Breast epithelium (tissue), 3 donors: ENCODE results near the gene TMEM236.

Experiments used
- POLR2A ChIP-seq: fragments of 450-650 bp; IDR thresholded peaks from one replicate; pipeline ENCODE4 v1.6.1; 2016; ENCODE audit warnings: antibody characterized with exemption, mild to moderate bottlenecking, moderate library complexity
- POLR2AphosphoS5 ChIP-seq, 3 donors: sonication (generic); formaldehyde crosslinking; IDR thresholded peaks; one replicate each; pipeline ENCODE4 v1.6.1; 2017; ENCODE audit warnings: antibody characterized with exemption in 3 of 3
- TF ChIP-seq, protein P1 (sequence below), 3 donors: fragments of 450-650 bp; IDR thresholded peaks; one replicate each; pipeline ENCODE4 v1.5.1; 2016 to 2017; ENCODE audit warnings: antibody characterized with exemption in 3 of 3, mild to moderate bottlenecking in 3 of 3, moderate library complexity in 3 of 3

DNA sequence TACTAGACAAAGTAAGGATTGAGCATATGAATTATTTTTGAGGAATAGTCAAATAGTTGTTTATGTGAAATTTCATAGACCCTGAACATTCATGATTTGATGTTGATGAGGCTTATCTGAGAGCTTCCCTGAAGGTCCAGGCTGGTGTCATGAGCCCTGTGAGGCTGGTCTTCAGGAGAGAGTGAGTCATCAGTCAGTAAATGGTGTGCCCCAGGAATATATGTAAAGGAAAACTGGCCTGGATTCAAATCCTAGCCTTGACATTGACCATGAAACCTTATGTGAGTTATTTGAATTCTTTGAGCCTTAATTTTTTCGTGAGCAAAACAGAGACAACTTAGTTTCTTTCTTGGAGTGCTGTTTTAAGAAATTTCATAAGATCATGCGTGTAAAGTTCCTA, 6.2 kb downstream of the TMEM236 start:
- no peak for TF ChIP-seq POLR2A
- TF ChIP-seq, protein P1, sequence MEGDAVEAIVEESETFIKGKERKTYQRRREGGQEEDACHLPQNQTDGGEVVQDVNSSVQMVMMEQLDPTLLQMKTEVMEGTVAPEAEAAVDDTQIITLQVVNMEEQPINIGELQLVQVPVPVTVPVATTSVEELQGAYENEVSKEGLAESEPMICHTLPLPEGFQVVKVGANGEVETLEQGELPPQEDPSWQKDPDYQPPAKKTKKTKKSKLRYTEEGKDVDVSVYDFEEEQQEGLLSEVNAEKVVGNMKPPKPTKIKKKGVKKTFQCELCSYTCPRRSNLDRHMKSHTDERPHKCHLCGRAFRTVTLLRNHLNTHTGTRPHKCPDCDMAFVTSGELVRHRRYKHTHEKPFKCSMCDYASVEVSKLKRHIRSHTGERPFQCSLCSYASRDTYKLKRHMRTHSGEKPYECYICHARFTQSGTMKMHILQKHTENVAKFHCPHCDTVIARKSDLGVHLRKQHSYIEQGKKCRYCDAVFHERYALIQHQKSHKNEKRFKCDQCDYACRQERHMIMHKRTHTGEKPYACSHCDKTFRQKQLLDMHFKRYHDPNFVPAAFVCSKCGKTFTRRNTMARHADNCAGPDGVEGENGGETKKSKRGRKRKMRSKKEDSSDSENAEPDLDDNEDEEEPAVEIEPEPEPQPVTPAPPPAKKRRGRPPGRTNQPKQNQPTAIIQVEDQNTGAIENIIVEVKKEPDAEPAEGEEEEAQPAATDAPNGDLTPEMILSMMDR (IDR thresholded peaks at IDR 0.05): no peak
- TF ChIP-seq POLR2AphosphoS5 (IDR thresholded peaks at IDR 0.05): no peak
